Ishikawa (cell line): ENCODE results near the gene UNCX.

Source experiments
- CEBPB ChIP-seq: IDR thresholded peaks from 2 replicates; pipeline ENCODE4 v1.6.1; 2012
- EGR1 ChIP-seq: IDR thresholded peaks from 2 replicates; pipeline ENCODE4 v1.6.1; 2012
- EP300 ChIP-seq: IDR thresholded peaks from 2 replicates; pipeline ENCODE4 v1.6.1; 2012; ENCODE audit warnings: borderline replicate concordance
- FOXM1 ChIP-seq: IDR thresholded peaks from 2 replicates; pipeline ENCODE4 v1.6.1; 2012; ENCODE audit warnings: low read depth, borderline replicate concordance
- RAD21 ChIP-seq: IDR thresholded peaks from 2 replicates; pipeline ENCODE4 v1.6.1; 2012; ENCODE audit warnings: low read depth
- TAF1 ChIP-seq: IDR thresholded peaks from 2 replicates; pipeline ENCODE4 v1.6.1; 2012; ENCODE audit warnings: low read depth, mild to moderate bottlenecking
- TEAD4 ChIP-seq: IDR thresholded peaks from 2 replicates; pipeline ENCODE4 v1.6.1; 2012
- YY1 ChIP-seq: IDR thresholded peaks from 2 replicates; pipeline ENCODE4 v1.6.1; 2012; ENCODE audit warnings: low read depth
- ZBTB7A ChIP-seq: IDR thresholded peaks from 2 replicates; pipeline ENCODE4 v1.6.1; 2012; ENCODE audit warnings: low read depth
- TF ChIP-seq, protein P1 (sequence below): IDR thresholded peaks from 2 replicates; pipeline ENCODE4 v1.6.1; 2012
- TF ChIP-seq, protein P2 (sequence below): IDR thresholded peaks from 2 replicates; pipeline ENCODE4 v1.6.1; 2012; ENCODE audit warnings: low read depth, mild to moderate bottlenecking
- TF ChIP-seq, protein P3 (sequence below): IDR thresholded peaks from 2 replicates; pipeline ENCODE4 v1.6.1; 2012

DNA sequence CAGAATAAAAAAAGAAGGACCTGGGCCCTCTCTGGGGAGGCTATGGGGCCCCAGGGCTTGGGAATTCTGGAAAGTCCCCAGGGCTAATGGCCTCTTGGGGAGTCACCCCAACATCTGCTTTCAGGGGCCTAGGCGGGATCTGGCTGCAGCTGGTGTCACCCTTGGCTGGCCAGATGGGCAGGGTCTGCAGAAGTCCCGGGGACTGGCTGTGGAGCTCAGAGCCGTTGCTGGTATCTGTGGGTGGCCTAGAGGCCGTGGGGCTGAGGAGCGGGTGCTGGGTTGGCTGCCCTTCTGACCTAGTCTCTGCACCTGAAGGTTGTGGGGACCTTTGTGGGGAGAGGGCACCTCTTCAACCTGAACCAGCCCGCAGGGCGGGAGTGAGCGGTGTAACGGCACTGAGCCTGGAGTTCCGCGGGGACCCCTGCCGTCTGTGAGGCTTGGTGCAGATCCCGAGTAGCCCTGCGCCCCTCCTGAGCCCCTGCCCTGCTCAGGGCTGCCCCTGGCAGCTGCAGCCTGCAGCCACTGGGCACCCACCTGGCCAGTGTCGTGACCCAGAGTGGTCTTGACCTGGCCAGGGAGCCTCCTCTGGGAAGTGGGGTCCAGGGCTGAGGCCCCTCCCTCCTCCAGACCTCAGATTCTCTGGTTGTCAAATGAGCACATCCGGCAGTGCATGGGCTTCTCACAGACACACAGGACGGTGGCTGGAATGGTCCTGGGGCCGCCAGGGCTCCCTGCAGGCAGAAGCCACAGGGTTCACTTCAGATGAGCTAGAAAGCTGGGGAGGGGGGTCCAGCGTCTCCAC is 51.5 kb downstream of the UNCX start:
- TF ChIP-seq, protein P1, sequence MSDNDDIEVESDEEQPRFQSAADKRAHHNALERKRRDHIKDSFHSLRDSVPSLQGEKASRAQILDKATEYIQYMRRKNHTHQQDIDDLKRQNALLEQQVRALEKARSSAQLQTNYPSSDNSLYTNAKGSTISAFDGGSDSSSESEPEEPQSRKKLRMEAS: no peak
- no peak for TF ChIP-seq CEBPB
- TF ChIP-seq RAD21: no peak
- no peak for TF ChIP-seq EGR1
- TF ChIP-seq, protein P2, sequence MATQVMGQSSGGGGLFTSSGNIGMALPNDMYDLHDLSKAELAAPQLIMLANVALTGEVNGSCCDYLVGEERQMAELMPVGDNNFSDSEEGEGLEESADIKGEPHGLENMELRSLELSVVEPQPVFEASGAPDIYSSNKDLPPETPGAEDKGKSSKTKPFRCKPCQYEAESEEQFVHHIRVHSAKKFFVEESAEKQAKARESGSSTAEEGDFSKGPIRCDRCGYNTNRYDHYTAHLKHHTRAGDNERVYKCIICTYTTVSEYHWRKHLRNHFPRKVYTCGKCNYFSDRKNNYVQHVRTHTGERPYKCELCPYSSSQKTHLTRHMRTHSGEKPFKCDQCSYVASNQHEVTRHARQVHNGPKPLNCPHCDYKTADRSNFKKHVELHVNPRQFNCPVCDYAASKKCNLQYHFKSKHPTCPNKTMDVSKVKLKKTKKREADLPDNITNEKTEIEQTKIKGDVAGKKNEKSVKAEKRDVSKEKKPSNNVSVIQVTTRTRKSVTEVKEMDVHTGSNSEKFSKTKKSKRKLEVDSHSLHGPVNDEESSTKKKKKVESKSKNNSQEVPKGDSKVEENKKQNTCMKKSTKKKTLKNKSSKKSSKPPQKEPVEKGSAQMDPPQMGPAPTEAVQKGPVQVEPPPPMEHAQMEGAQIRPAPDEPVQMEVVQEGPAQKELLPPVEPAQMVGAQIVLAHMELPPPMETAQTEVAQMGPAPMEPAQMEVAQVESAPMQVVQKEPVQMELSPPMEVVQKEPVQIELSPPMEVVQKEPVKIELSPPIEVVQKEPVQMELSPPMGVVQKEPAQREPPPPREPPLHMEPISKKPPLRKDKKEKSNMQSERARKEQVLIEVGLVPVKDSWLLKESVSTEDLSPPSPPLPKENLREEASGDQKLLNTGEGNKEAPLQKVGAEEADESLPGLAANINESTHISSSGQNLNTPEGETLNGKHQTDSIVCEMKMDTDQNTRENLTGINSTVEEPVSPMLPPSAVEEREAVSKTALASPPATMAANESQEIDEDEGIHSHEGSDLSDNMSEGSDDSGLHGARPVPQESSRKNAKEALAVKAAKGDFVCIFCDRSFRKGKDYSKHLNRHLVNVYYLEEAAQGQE: no peak
- no peak for TF ChIP-seq TEAD4
- TF ChIP-seq FOXM1: no peak
- no peak for TF ChIP-seq EP300
- TF ChIP-seq YY1: no peak
- TF ChIP-seq, protein P3, sequence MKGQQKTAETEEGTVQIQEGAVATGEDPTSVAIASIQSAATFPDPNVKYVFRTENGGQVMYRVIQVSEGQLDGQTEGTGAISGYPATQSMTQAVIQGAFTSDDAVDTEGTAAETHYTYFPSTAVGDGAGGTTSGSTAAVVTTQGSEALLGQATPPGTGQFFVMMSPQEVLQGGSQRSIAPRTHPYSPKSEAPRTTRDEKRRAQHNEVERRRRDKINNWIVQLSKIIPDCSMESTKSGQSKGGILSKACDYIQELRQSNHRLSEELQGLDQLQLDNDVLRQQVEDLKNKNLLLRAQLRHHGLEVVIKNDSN: no peak
- no peak for TF ChIP-seq TAF1
- TF ChIP-seq ZBTB7A: no peak
